Measurements from ENCODE around the gene CORO2A. TPM values are rescaled to one million over a fixed set of nuclear protein-coding genes. Genes with fewer than 3 reads are reported as not detected.
"Not testable (repeated sequence)": the region's sequence is repeated elsewhere in the genome, so short reads cannot be mapped to it uniquely, and the experiment has no call there.

Gene CORO2A
- total and polyA plus RNA-seq, 7 donors: 1.2 to 39.6 (median 1.8) TPM

DNA sequence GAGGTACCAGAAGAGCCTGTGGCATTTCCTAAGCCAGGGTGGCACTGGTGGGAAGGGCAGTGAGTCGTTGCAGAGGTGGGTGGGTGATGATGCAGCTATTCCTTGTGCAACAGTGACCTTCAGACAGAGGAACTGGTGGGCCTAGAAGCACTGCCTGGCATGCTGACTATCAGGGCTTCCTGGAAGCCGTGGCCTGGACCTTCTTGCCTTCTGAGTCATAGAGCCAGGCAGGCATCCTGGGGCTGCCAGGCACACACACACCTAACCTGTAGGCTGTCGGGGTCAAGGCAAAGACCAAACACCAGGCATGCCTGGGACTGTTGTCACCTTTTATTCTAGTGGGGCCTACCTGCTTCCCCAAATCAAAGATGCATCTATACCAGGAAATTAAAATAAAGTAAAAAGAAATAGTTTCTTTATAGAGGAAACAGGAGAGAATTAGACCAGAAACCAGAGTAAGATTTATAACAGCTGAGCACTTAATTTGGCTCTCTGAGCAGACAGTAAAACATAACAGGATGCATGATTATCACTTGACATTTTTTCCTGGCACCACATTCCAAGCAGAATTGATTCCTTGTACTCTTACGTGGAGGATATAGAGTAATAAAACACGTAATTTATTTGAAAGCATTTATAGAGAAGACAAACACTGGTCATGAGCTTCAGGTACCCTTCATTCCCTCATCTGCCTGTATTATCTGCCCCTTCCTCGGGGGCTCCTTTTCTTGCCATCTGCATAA lies 110.8 kb downstream of the CORO2A start:
- no peaks in the 10 kb centered on the region for H3K27me3 ChIP-seq
- 19 to 60% methylated on average over 6 of the region's 6 CpGs for WGBS, 2 donors
- no peak for DNase-seq
- peaks cover 0 to 25% (median 14%) of the 10 kb centered on the region in 4 donors for H3K4me1 ChIP-seq
- peak in 2 of 4 donors; percentile 16 to 38 for TF ChIP-seq POLR2AphosphoS5 (IDR thresholded peaks at IDR 0.05)
- TF ChIP-seq POLR2A (IDR thresholded peaks at IDR 0.05): no peak
- H3K36me3 ChIP-seq: peaks cover 0 to 70% (median 14%) of the 10 kb centered on the region in 4 donors
- H3K9me3 ChIP-seq: no peaks in the 10 kb centered on the region
- no peak overlapping the region for H3K4me3 ChIP-seq
- intact Hi-C loops (cut with DNase I): no loop called here
- peak overlapping the region in 1 of 4 donors; percentile 9 for H3K27ac ChIP-seq

GRCh38 chr9:98080780-98081179 lies 111.7 kb downstream of the CORO2A start:
- intact Hi-C loops (cut with DNase I): no loop called here

DNA sequence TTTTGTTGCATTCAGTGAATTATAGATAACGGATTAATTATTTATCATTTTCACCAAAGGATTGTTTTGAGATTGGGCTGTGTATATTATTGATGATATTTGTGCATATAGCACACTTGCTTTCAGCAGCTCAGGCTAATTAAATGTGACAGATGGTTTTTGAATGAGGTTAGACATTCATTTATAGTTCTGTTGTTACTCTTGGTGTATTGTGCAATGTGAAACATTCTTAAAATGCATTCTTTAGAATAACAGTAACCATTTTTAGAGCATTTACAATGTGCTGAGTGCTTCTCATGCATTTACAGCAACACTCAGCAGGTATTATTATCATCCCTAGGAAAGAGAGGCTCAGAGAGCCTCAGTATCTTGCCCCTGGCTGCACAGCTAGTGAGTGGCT lies 112.1 kb downstream of the CORO2A start:
- no peaks in the 10 kb centered on the region for H3K9me3 ChIP-seq
- peaks cover 0 to 25% (median 14%) of the 10 kb centered on the region in 4 donors for H3K4me1 ChIP-seq
- no peaks in the 10 kb centered on the region for H3K27me3 ChIP-seq
- H3K4me3 ChIP-seq: no peak overlapping the region
- 97% methylated on average over 1 of the region's 1 CpG for WGBS, 2 donors
- TF ChIP-seq POLR2A (IDR thresholded peaks at IDR 0.05) (no peak), CTCF (IDR thresholded peaks at IDR 0.05) (no peak), EP300 (IDR thresholded peaks at IDR 0.05) (no peak), POLR2AphosphoS5 (IDR thresholded peaks at IDR 0.05) (no peak)
- intact Hi-C loops (cut with DNase I): no loop called here
- H3K36me3 ChIP-seq: peaks cover 0 to 70% (median 14%) of the 10 kb centered on the region in 4 donors
- no peak overlapping the region for H3K27ac ChIP-seq
- no peak for DNase-seq

More at GRCh38 chr9:98080780-98081179, 111.7 kb downstream of the CORO2A start:
- H3K27ac ChIP-seq: peak overlapping the region in 1 of 4 donors; percentile 9
- peaks cover 0 to 70% (median 14%) of the 10 kb centered on the region in 4 donors for H3K36me3 ChIP-seq
- H3K4me1 ChIP-seq: peaks cover 0 to 25% (median 14%) of the 10 kb centered on the region in 4 donors
- WGBS, 2 donors: 87 to 93% methylated on average over 12 of the region's 12 CpGs
- no peak overlapping the region for H3K4me3 ChIP-seq
- DNase-seq: no peak
- TF ChIP-seq CTCF (IDR thresholded peaks at IDR 0.05): no peak
- TF ChIP-seq POLR2A (IDR thresholded peaks at IDR 0.05): no peak
- no peak for TF ChIP-seq EP300 (IDR thresholded peaks at IDR 0.05)
- H3K9me3 ChIP-seq: no peaks in the 10 kb centered on the region
- no peaks in the 10 kb centered on the region for H3K27me3 ChIP-seq

DNA sequence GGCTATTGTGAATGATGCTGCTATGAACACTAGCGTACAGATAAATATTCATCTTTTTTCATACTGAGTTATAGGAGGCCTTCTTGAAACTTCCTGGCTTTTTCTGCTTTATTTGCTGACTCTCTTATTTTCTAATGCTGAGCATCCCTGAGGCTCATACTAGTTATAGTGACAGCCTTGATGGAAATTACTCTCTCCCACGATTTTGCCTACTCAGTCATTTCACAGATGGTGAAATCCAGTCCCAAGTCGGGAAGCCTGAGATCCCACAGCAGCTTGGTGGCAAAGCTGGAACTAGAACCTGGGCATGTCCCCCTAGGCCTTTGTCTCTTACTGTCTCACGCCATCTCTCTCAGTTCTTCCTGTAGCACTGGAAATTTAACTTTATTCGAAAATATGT lies 113.5 kb downstream of the CORO2A start:
- Histone ChIP-seq H3K9me3 (no peaks in the 10 kb centered on the region), H3K36me3 (peaks cover 0 to 63% (median 14%) of the 10 kb centered on the region in 4 donors), H3K27ac (no peak overlapping the region), H3K4me3 (no peak overlapping the region), H3K4me1 (peaks cover 0 to 32% (median 24%) of the 10 kb centered on the region in 4 donors), H3K27me3 (no peaks in the 10 kb centered on the region)
- no peak for TF ChIP-seq POLR2A (IDR thresholded peaks at IDR 0.05)
- no peak for TF ChIP-seq CTCF (IDR thresholded peaks at IDR 0.05)
- TF ChIP-seq EP300 (IDR thresholded peaks at IDR 0.05): no peak
- no peak for TF ChIP-seq POLR2AphosphoS5 (IDR thresholded peaks at IDR 0.05)
- intact Hi-C loops (cut with DNase I): loop anchor here (10.0 kb wide), 1 partner anchor 126 kb away; no protein-coding TSS in a partner anchor
- WGBS, 2 donors: 79 to 91% methylated on average over 5 of the region's 5 CpGs
- no peak for DNase-seq

- H3K9me3 ChIP-seq, H3K27me3 ChIP-seq, DNase-seq, H3K4me3 ChIP-seq, H3K27ac ChIP-seq: not testable (repeated sequence)
- intact Hi-C loops (cut with DNase I): loop anchor here (10.0 kb wide), 1 partner anchor 128 kb away; no protein-coding TSS in a partner anchor
- peaks cover 0 to 43% (median 14%) of the 10 kb centered on the region in 4 donors for H3K36me3 ChIP-seq
- 62 to 84% methylated on average over 8 of the region's 8 CpGs for WGBS, 2 donors
- H3K4me1 ChIP-seq: peaks cover 0 to 22% (median 19%) of the 10 kb centered on the region in 4 donors
Measured at GRCh38 chr9:98076514-98076890, 115.9 kb downstream of the CORO2A start.
